GM19193 (cell line): ENCODE data around the gene UQCRC2.

Source experiments
- POLR2A ChIP-seq: IDR thresholded peaks from 4 replicates; pipeline ENCODE4 v1.6.1; 2011; ENCODE audit not compliant: insufficient read depth, insufficient read length; ENCODE audit errors: extremely low read depth

UQCRC2 gene

DNA sequence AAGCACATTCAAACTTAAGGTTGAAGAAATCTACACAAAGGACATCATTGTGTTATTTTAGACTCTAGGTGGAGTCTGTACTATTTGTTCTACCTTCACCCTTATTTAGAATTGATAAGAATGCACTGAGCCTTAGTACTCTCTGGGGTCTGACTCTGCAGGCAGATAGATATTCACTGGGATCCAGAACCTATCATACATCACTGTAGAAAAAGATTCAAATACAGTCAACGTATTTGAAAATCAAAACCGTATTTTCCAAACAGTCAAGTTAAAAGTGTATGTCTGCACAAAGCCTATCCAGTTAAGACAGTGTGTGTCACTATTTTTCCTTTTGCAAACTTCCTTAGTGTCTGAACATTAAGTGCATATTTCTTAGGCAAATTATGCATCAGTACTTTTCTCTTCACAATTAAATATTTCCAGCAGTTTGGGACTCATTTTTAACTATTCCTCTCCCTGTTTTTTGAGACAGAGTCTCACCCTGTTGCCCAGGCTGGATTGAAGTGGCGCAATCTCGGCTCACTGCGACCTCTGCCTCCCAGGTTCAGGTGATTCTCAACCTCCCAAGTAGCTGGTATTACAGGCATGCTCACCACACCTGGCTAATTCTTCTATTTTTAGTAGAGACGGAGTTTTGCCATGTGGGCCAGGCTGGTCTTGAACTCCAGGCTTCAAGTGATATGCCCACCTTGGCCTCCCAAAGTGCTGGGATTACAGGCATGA lies 77.1 kb downstream of the UQCRC2 start:
- no peak for TF ChIP-seq POLR2A

DNA sequence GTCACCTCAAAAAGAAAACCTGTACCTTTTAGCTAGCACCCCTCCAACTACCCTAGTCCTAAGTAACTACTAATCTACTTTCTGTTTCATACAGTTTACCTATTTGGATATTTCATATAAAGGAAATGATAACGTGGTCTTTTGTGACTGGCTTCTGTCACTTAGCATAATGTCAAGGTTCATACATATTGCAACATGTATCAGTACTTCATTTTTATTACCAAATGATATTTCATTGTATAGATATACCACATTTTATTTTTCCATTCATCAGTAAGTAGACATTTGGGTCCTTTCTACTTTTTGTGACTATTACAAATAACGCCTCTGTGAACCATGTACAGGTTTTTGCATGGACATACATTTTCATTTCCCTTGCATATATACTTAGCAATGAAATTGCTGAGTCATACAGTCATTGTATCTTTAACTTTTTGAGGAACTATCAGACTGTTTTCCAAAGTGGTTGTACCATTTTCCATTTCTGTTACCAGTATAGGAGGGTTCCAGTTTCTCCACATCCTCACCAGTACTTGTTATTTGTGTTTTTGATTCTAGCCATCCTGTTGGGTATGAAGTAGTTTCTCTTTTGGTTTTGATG lies 78.4 kb downstream of the UQCRC2 start:
- TF ChIP-seq POLR2A = no peak
